Activated T-cell treated with anti-CD3 and anti-CD28 coated beads for 48 hours (primary cell): ENCODE results near the gene CSRNP3.
"Not testable (repeated sequence)": the region's sequence is repeated elsewhere in the genome, so short reads cannot be mapped to it uniquely, and the experiment has no call there.

Source experiments
- DNase-seq: peaks from one replicate; pipeline ENCODE4 v3.0.0-alpha.2; 2020; ENCODE audit warnings: low read depth

CSRNP3 gene

DNA sequence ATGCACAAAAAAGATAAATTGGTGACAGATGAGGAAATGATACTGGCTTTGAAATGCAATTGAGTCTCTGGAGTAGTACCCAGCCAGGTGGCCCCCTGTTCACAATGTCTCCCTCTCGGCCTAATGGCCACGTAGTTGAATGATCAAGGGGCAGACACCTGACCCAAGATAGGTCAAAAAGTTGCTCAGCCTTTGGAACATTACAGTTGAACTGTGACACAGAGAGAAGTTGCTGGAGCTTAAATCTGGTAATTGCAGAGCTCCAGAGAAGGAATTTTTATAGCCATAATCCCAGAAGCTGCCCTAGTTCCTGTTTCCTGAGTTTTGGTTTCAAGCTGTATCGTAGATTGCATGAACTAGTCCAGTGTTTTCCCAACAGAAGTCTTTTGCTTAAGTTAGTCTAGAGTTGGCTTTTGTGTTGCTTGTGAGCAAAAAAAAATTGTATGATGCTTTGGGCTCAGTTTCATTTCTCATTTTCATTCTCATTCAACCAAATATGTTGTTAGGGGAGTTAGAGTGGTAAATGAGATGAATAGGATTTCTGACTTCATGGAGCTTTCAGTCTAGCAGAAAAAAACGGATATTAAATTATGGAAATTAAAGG lies 117.9 kb downstream of the CSRNP3 start:
- no peak for DNase-seq

DNA sequence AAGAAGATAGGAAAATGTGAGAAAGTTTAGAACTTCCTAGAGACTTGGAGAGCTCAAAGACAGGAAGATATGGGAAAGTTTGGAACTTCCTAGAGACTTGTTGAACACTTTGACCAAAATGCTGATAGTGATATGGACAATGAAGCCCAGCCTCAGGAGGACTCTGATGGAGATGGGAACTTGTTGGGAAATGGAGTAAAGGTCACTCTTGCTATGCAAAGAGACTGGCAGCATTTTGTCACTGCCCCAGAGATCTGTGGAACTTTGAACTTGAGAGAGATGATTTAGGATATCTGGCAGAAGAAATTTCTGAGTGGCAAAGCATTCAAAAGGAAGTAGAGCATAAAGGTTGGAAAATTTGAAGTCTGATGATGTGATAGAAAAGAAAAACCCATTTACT lies 121.5 kb downstream of the CSRNP3 start:
- not testable (repeated sequence) for DNase-seq

DNA sequence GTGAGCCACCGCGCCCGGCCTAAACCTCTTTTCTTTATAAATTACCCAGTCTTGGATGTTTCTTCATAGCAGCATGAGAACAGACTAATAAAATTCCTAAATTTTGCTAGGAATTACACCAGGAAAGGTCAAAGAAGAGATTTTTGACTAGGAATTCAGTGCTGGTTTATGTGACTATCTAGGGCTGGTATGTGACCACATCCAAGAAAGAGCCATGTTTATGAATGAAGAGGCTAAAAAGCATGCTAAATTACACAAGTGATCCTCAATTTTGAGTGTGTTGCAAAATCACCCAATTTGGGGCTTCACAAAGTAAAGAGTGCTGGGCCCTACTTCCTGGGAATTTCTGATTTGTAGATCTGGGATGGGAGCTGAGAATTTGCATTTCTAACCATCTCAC lies 123.6 kb downstream of the CSRNP3 start:
- DNase-seq = no peak

DNA sequence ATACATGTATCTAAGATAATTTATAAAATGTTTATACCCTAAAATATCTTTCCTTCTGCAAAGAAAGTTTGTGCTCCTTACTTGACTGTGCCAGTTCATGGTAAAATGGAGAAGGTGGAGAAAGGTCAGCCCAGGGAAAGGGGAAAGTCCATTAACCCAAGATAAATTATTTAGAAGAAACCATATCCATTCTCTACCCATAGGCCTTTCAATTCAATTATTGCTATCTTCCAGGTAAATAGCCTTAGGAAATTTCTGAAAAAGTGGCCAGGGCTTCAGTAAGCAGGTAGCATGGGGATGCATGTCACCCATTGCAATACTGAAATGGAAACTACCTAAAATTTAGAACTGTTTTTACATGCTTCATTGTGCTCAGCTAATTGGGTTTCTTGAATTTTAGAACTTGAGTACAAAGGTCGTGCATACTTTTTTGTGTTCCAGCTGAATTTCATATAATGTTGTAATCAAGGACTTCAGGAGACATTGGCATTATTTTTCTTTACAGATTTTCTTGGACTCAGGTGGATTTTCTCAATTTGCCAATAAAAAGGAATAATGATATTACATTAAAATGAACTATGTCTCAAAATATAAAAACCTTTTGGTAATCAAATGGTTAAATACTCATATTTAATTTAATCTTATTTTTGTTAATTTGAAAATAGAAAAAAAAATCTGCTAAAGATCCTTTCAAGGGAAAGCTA lies 124.9 kb downstream of the CSRNP3 start:
- no peak for DNase-seq

DNA sequence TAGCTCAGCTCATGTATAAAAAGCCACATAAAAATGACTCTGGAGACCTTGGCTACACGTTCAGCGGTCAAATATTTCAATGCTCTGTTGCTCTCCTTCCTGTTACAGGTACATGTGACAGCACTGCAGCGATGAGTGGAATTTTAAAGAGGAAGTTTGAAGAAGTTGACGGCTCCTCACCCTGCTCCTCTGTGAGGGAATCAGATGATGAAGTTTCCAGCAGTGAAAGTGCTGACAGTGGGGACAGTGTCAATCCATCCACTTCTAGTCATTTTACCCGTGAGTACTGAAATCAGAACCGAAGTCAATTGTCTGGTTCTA lies 125.4 kb downstream of the CSRNP3 start:
- DNase-seq = no peak

DNA sequence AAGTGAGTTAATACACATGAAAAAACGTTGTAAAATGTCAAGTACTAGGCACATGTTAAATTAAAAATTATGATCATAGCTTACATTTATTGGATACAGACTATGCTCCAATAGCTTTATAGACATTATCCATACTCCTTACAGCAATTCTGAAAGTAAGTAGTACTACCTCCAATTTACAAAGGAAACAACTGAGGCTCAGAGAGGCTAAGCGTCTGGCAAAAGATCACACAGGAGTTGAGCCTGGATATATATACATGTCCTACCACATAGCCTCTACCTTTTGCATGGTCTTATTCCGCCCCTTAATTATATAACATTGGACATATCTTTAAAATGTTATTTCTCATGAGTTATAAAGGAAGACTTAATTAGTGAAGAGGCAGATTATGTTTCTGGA lies 127.3 kb downstream of the CSRNP3 start:
- DNase-seq = no peak

DNA sequence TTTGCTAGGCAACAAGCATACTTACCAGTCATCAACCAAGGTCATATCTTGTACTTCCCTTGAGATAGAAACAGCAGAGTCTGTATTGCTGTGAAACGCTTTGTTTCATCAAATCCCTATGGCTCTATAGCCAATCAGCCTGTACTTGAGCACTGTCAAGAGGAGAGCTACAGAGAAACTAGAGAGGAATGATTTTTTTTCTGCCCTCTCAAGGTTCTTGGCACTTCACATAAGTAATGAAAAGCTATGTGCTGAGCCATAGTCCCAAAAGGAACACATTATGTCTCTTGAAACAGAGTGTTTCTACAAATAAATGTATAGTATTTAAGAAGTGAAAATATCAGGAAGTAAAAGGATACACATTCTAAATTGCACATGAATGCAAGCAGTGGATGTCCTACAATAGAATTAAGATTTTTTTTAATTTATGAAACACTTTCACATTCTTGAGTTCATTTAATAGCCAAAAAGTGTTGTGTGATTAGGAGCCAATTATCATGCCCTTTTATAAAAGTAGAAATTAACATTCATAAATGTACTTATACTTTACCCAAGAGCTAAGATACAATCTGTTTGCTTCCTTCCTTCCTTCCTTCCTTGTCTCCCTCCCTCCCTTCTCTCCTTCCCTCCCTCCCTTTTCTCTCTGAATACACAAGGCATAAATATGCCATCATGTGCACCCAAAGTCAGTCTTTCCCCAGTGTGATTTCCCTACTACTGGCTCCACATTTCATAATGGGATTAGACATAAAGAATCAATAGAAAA lies 131.8 kb downstream of the CSRNP3 start:
- DNase-seq = no peak

DNA sequence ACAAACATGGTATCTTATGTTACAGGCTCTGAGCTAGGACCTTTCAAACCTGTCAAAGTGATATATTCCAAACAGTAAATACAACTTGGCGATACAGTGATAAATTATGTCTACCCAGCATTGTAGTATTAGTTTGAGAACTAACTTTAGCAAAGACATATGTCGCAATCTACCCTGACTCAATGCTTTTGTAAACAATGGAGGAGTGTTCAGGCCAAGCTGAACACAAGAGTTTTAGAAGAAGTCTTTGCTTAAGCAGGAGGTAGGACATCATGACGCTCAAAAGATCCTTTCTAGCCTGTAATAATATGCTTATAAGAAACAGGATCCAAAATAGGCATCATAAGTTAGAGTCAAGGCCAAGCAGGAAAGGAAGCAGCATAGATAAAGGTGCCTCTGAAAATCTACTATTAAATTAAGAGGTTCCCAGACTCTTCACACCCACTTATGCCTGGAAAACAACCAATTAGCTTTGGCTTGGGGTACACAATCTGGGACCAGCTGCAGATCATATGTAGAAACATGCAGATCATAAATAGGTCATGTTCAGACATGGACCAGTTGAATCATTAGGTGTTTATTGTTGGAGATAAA lies 132.5 kb downstream of the CSRNP3 start:
- no peak for DNase-seq

DNA sequence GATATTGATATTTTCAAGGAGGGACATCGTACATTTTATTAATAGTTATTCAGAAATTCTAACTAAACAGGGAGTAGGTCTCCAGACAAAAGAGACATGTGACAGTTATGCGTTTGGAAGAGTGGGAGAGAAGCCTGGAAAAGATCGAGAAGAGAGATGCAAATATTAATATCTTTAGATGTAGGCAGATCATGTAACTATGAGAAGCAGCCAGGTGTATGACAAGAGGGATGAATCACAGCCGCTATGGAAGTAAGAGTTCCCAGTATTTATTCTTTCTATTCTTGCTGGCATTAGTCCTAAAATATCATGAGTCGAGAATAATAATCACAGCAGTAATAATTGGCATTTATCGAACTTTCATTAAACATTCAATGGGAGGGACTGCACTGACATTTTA lies 140.2 kb downstream of the CSRNP3 start:
- no peak for DNase-seq

DNA sequence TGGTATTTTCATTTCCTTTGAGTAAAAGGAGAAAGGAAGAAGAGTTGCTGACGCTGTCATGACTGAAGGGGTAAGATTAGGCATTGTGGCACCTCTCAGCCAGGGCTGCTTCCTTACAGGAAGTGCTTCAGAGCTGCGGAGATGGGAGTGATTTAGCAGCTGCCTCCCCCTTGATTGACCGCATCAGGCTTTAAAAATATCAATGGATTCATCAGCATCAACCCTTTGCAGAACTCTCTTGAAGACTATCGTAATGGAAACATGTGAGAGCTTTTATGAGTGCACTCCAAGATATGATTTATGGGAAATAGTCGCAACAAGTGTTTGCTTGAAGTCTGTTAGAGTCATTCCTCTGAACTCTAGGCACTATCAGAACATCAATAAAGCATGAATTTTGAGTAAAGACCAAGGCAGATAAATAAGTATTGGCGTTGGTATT lies 141.1 kb downstream of the CSRNP3 start:
- DNase-seq = no peak

DNA sequence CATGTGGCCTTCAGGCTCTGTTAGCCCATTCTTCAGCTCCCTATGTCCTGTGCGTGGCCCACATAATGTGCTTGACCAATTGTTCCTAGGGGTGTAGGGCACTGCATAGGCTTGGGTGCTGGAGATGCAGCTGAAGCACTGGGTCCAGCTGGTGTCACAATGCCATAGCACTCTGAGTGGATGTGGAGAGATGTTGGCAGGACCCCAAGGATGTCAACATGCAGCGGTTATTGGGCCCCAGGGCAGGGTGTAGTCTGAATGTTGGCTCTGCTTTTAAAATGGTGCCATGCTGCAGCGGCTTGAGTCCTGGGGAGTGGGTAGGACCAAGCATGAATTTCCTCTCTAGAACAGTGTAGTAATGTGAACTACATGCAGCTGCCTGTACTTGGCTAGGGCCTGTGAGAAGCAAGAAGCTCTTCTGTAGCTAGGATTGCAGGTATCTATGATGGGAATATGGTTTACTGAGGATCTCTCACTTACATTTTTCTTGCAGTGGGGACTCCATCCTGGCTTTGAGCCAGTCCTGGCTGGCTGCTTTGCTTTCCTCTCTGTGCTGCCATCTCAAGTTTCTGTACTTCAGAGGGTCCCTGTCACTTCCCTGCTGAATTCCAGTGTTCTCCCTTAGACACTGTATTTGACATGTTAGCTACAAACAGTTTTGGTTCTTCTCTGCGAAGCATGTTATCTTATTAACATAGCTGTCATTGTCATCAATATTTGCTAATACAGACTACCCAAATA lies 148.4 kb downstream of the CSRNP3 start:
- no peak for DNase-seq

DNA sequence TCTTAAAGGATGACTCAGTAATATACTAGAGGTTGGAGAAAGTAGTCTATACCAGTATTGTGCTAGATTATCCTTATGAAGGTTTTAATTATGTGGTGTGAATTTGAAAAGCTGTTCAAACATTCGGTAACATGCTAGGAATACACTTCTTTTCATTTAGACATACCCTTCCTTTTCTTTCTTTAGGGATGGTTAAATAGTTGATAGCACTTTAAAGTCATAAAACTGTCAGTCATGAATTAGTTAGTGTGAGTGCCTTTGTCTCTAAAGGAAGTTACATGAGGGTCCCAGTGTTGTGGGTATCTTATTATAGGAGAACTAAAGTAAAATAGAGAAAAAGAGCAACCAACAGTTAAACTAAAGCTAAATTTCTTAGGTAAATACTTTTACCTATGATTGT lies 149.3 kb downstream of the CSRNP3 start:
- DNase-seq = no peak

DNA sequence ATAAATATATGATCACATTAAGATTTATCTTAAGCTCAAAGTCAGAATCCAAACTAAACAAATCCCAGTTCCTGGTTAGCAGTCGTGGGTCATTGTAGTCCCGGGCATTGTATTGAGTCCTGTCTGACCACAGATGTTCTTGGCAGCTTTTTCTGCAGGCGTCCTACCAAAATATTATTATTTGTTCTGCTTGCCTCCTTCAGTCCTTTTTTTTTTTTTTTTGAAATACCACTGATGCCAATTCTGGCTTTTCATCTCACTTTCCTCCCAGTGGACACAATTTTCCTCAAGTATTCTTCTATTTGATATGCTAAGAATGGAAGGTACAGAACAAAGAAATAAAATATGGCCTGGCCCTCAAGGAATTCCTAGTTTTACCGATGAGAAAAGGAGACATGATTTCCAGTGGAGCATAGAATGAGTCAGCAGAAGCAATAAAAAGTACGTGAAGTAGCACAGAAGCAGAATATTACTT lies 151.6 kb downstream of the CSRNP3 start:
- DNase-seq = no peak

DNA sequence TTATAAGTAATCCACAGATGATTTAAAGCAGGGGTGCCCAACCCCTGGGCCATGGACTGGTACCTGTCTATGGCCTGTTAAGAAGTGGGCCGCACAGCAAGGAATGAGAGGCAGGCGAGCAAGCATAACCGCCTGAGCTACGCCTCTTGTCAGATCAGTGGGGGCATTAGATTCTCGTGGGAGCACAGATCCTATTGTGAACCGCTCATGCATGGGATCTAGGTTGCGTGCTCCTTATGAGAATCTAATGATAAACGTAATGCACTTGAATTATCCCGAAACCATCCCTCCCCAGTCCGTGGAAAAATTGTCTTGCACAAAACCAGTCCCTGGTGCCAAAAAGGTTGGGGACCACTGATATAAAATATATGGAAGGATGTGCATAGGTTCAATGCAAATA lies 153.7 kb downstream of the CSRNP3 start:
- DNase-seq = no peak

DNA sequence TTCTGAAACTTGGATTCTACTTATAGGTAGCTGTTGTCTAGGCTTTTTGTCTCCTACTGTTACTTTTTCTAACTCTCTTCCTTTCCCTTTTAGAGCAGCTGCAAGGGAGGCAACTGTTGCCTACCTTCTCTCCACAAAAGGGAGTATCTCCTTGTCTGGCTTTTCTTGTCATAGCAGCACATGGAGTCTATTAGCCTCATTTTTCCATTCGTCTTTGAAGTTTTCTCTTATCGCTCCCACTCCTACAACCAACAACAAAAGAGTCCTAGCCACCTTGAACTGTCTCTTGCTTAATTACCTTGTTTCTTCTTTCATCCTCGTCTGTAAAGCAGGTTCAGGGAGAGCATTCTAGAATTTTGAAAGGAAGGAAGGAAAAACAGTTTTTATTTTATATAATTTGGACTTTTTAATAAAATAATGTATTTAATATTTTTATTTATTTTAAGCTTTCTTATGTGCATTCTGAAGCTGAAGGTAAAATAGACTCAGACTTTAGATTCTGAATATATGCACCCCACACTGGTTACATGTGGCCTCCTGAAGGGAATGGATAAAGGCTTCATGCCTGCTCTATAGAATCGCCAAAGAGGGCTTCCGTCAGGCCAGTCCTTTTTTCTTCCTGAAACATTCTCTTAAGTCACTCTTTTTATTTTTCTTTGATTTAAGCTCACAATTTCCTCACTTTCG lies 154.4 kb downstream of the CSRNP3 start:
- no peak for DNase-seq

DNA sequence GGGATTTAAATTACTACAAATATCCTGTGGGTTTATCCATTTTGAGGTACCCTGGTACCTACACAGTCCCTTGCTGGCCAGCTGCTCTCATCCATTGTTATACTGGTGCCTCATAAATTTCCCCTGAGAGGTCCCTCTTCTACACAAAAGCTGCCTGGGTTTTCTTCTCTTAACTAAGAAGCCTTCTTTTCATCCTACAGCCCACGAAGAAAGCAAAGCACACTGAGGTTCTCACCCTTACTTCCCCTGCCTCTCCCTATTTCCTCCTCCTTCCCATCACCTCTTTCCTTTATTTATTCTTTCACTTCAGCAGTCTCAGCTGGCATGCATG lies 154.9 kb downstream of the CSRNP3 start:
- no peak for DNase-seq

DNA sequence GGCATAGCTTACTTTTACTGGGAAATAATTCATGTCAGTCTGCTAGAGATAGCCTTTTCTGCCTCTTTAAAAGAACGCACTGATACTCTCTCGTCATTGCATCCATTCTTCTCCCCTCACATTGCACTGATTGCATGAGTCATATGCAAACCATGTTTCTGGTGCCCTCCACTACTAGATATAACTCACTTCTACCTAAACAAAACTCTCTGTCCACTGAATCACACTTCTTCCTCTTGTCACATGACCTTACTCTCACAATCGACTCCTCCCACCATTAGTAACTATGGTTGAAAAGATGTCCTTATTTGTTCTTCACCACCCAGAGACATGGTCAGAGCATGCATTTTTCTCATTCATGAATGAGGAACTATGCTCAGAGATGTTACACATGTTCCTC lies 158.0 kb downstream of the CSRNP3 start:
- no peak for DNase-seq

DNA sequence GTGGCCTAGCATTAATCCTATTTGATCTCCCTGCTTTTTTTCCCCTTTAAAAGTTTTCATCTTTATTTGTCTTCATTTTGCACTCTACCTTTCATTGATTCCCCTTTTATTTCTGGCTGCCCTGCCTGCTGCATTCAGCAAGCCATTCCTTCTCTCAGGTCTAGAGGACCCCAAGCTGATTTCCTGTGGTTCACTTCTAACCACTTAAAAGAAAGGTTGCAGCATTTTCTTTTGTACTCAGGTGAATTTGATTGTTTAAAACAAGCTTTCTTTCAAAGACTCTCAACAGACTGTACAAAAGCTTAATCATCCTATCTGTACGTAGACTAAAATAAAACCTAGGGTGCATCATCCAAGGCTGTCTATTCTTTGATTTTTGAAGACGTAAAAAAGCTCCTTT lies 160.3 kb downstream of the CSRNP3 start:
- DNase-seq = no peak

DNA sequence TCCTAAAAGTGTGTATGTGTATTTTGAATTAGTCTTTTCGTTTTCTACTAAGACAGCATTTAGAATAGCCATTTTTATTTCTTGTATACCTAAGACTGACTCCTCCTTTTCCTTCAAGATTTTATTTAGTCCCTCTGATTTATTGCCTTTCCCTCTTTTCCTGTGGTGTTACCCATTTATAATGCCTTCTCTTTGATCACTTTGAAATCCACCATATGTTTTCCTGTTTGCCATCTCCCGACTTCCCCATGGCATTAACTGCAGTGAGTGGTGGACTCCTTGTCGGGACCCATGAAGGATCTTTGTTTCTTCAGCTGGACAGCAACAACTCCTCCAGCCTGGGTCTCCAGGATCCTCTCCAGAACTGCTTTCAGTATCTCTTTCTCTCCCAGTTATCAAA lies 160.7 kb downstream of the CSRNP3 start:
- DNase-seq = no peak

DNA sequence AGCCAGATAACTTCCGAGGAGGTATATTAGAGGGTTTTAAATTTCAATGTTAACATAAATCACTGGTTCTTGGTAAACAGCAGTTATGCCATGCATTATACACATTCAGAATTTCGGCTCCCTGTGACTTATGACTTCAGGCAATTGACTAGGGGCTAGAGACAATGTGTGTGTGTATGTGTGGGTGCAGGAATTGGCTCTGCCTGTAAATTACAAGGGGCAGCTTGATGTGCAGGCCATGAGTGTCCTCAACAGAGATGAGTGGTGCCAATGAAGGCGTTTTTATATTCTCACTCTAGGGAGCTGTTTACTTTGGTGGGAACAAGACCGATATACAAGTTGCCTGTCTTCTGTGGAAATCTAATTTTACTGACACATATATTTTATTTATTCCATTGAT lies 161.6 kb downstream of the CSRNP3 start:
- DNase-seq = no peak

DNA sequence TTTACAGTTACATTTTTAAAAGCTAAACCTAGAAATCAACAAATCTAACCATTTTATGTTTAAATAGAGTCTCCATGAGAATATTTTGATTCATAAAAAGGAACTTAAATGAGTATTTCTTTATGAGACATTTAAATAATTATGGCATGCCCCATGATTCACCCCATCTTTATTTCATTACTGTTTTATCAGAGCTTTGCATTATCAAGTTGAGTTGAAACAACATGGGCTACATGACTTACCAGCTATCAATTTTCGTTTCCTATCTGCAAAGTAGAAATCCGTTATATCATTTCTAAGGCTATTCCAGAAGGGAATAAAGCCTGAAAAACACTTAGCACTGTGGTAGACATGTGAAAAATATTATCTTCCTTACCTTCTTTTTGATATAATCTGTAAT lies 163.1 kb downstream of the CSRNP3 start:
- DNase-seq = no peak

DNA sequence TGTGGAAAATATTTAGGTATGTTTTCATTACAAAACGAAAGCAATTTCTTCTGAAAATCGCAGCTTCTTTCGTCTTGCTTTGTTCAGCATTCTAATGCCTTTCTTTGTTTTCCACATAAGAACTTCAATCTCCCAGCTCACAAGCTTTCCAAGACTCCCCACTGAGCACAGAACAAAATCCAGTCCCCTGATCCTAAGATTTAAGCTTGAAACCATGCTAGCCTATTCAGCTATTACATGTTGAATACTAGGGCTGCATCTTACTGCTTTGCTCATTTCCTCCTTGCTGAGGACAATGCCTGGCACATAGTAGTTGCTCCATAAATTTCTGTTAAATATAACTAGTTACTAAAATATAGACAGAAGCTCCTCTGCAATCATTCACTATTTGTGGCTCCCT lies 163.9 kb downstream of the CSRNP3 start:
- DNase-seq = no peak
